Measurements from ENCODE around the gene SEC23B. TPM values are rescaled to one million over a fixed set of nuclear protein-coding genes. Genes with fewer than 3 reads are reported as not detected.
"Not testable (repeated sequence)": the region's sequence is repeated elsewhere in the genome, so short reads cannot be mapped to it uniquely, and the experiment has no call there.

The SEC23B gene
- total and polyA plus RNA-seq, 10 donors: 7.2 to 67.5 (median 53.2) TPM

GRCh38 chr20:18514127-18514526 is 6.4 kb downstream of the SEC23B start:
- Histone ChIP-seq H3K9me3 (no peaks in the 10 kb centered on the region), H3K4me1 (peaks cover 1 to 63% (median 33%) of the 10 kb centered on the region in 6 donors), H3K4me3 (no peak overlapping the region), H3K27me3 (replicated peaks in 1 of 7) (no peaks in the 10 kb centered on the region), H3K36me3 (peaks cover 2 to 96% (median 61%) of the 10 kb centered on the region in 6 donors), H3K27ac (no peak overlapping the region)
- no peak for TF ChIP-seq POLR2A (IDR thresholded peaks at IDR 0.05)
- TF ChIP-seq POLR2AphosphoS5 (IDR thresholded peaks at IDR 0.05): no peak
- no peak for TF ChIP-seq CTCF (IDR thresholded peaks at IDR 0.05 in 8 of 11, conservative IDR thresholded peaks at IDR 0.05 in 3 of 11)
- DNase-seq: no peak
- WGBS, 5 donors: 90 to 98% (median 96%) methylated on average over 4 to 5 of the region's 5 CpGs
- intact Hi-C loops (cut with DNase I; ENCODE audit: low total_unique reads): no loop called here

GRCh38 chr20:18515973-18516372 is 8.2 kb downstream of the SEC23B start:
- DNase-seq: no peak
- H3K4me3 ChIP-seq: no peak overlapping the region
- intact Hi-C loops (cut with DNase I; ENCODE audit: low total_unique reads): no loop called here
- peaks cover 0 to 45% (median 20%) of the 10 kb centered on the region in 6 donors for H3K4me1 ChIP-seq
- no peak overlapping the region for H3K27ac ChIP-seq
- TF ChIP-seq POLR2A (IDR thresholded peaks at IDR 0.05): no peak
- TF ChIP-seq CTCF (IDR thresholded peaks at IDR 0.05 in 8 of 11, conservative IDR thresholded peaks at IDR 0.05 in 3 of 11): no peak
- TF ChIP-seq POLR2AphosphoS5 (IDR thresholded peaks at IDR 0.05): no peak
- H3K27me3 ChIP-seq (replicated peaks in 1 of 7): no peaks in the 10 kb centered on the region
- peaks cover 2 to 89% (median 55%) of the 10 kb centered on the region in 6 donors for H3K36me3 ChIP-seq
- H3K9me3 ChIP-seq: no peaks in the 10 kb centered on the region

- not testable (repeated sequence) for H3K4me3 ChIP-seq
These were observed 14.3 kb downstream of the SEC23B start for GRCh38 chr20:18522066-18522465.

GRCh38 chr20:18523066-18523465 is 15.3 kb downstream of the SEC23B start:
- Histone ChIP-seq H3K27me3 (replicated peaks in 1 of 7) (no peaks in the 10 kb centered on the region), H3K9me3 (no peaks in the 10 kb centered on the region), H3K36me3 (peaks cover 2 to 89% (median 51%) of the 10 kb centered on the region in 6 donors), H3K4me3 (no peak overlapping the region), H3K27ac (no peak overlapping the region), H3K4me1 (no peaks in the 10 kb centered on the region)
- intact Hi-C loops (cut with DNase I; ENCODE audit: low total_unique reads): no loop called here
- no peak for DNase-seq
- 89 to 96% (median 94%) methylated on average over 2 of the region's 2 CpGs for WGBS, 5 donors
- no peak for TF ChIP-seq POLR2AphosphoS5 (IDR thresholded peaks at IDR 0.05)
- TF ChIP-seq POLR2A (IDR thresholded peaks at IDR 0.05): no peak
- TF ChIP-seq CTCF (IDR thresholded peaks at IDR 0.05 in 8 of 11, conservative IDR thresholded peaks at IDR 0.05 in 3 of 11): no peak

More at GRCh38 chr20:18522066-18522465, 14.3 kb downstream of the SEC23B start:
- H3K4me1 ChIP-seq; H3K27ac ChIP-seq; intact Hi-C loops (cut with DNase I; ENCODE audit: low total_unique reads); H3K9me3 ChIP-seq; DNase-seq; H3K27me3 ChIP-seq (replicated peaks in 1 of 7): not testable (repeated sequence)
- 95 to 98% (median 97%) methylated on average over 9 of the region's 9 CpGs for WGBS, 5 donors
- peaks cover 0 to 89% (median 46%) of the 10 kb centered on the region in 6 donors for H3K36me3 ChIP-seq

GRCh38 chr20:18524646-18525045 is 16.9 kb downstream of the SEC23B start:
- DNase-seq: no peak
- peaks cover 2 to 96% (median 66%) of the 10 kb centered on the region in 6 donors for H3K36me3 ChIP-seq
- no peak overlapping the region for H3K27ac ChIP-seq
- WGBS, 5 donors: 97 to 100% (median 100%) methylated on average over 1 of the region's 1 CpG
- no peaks in the 10 kb centered on the region for H3K27me3 ChIP-seq (replicated peaks in 1 of 7)
- H3K9me3 ChIP-seq: no peaks in the 10 kb centered on the region
- TF ChIP-seq POLR2AphosphoS5 (IDR thresholded peaks at IDR 0.05) (no peak), CTCF (IDR thresholded peaks at IDR 0.05 in 8 of 11, conservative IDR thresholded peaks at IDR 0.05 in 3 of 11) (no peak), POLR2A (IDR thresholded peaks at IDR 0.05) (no peak)
- H3K4me3 ChIP-seq: no peak overlapping the region
- H3K4me1 ChIP-seq: no peaks in the 10 kb centered on the region
- intact Hi-C loops (cut with DNase I; ENCODE audit: low total_unique reads): no loop called here

- H3K27me3 ChIP-seq (replicated peaks in 1 of 7); H3K27ac ChIP-seq; H3K4me3 ChIP-seq; intact Hi-C loops (cut with DNase I; ENCODE audit: low total_unique reads); DNase-seq; H3K9me3 ChIP-seq; H3K4me1 ChIP-seq: not testable (repeated sequence)
- 82 to 89% (median 84%) methylated on average over 14 of the region's 14 CpGs for WGBS, 5 donors
- peaks cover 2 to 100% (median 80%) of the 10 kb centered on the region in 6 donors for H3K36me3 ChIP-seq
These were observed 19.0 kb downstream of the SEC23B start for GRCh38 chr20:18526761-18527160.
